NK-92 treated with Interleukin-12 subunit alpha and Interleukin-12 subunit beta, amount 100 ng/mL, for 24 hours (cell line): Measurements from ENCODE around the gene RNF34.
"Not testable (repeated sequence)": the region's sequence is repeated elsewhere in the genome, so short reads cannot be mapped to it uniquely, and the experiment has no call there.

Experiments used
- DNase-seq: peaks from one replicate; lab custom pipeline; 2025; lab: John Stamatoyannopoulos, UW

RNF34 gene

GRCh38 chr12:121399391-121400331, at the start of gene RNF34:
RNF34 (plus strand) TSS chr12:121400118; CDS start chr12:121400213, 95 bp downstream.
- DNase-seq, result peak; percentile 94

GRCh38 chr12:121351820-121352681, 47.9 kb upstream of the RNF34 start, which contains the start of gene ANAPC5:
ANAPC5 (minus strand) TSS chr12:121352411; CDS start chr12:121352340, 71 bp downstream.
- DNase-seq, result peak; percentile 82

GRCh38 chr12:121352682-121353018, 47.3 kb upstream of the RNF34 start:
- no peak for DNase-seq

GRCh38 chr12:121355818-121356217, 44.1 kb upstream of the RNF34 start:
- no peak for DNase-seq

GRCh38 chr12:121356657-121357056, 43.3 kb upstream of the RNF34 start:
- no peak for DNase-seq

GRCh38 chr12:121357331-121357730, 42.6 kb upstream of the RNF34 start:
- DNase-seq, result no peak

GRCh38 chr12:121358073-121358472, 41.8 kb upstream of the RNF34 start:
- no peak for DNase-seq

- DNase-seq, result no peak
Observed at GRCh38 chr12:121364683-121365121, 35.2 kb upstream of the RNF34 start.

GRCh38 chr12:121365416-121366062, 34.4 kb upstream of the RNF34 start:
- DNase-seq, result no peak

GRCh38 chr12:121366063-121366459, 33.9 kb upstream of the RNF34 start:
- no peak for DNase-seq

GRCh38 chr12:121371404-121371803, 28.5 kb upstream of the RNF34 start:
- no peak for DNase-seq

GRCh38 chr12:121373755-121374154, 26.2 kb upstream of the RNF34 start:
- no peak for DNase-seq

GRCh38 chr12:121374336-121374735, 25.6 kb upstream of the RNF34 start:
- DNase-seq, result not testable (repeated sequence)

- not testable (repeated sequence) for DNase-seq
Observed at GRCh38 chr12:121374945-121375584, 24.9 kb upstream of the RNF34 start.

- DNase-seq, result no peak
Observed at GRCh38 chr12:121376754-121377697, 22.9 kb upstream of the RNF34 start.

GRCh38 chr12:121378736-121379135, 21.2 kb upstream of the RNF34 start:
- DNase-seq, result no peak

- DNase-seq, result no peak
Observed at GRCh38 chr12:121379945-121380344, 20.0 kb upstream of the RNF34 start.

GRCh38 chr12:121383601-121384021, 16.3 kb upstream of the RNF34 start:
- no peak for DNase-seq

GRCh38 chr12:121384891-121385290, 15.0 kb upstream of the RNF34 start:
- DNase-seq, result not testable (repeated sequence)

- no peak for DNase-seq
Observed at GRCh38 chr12:121388421-121388981, 11.4 kb upstream of the RNF34 start.
